Epithelial cell of esophagus (primary cell): Measurements from ENCODE around the gene EPC2.
"Not testable (repeated sequence)": the region's sequence is repeated elsewhere in the genome, so short reads cannot be mapped to it uniquely, and the experiment has no call there.

ENCODE experiments used
- DNase-seq: peaks from one replicate; pipeline ENCODE4 v3.0.0; 2010; ENCODE audit warnings: low read depth
- H3K4me3 ChIP-seq: 2 replicates; pipeline ENCODE4 v1.5.1; 2011; ENCODE audit warnings: mild to moderate bottlenecking, low read length, control low read depth
- CTCF ChIP-seq: IDR thresholded peaks from 2 replicates; pipeline ENCODE4 v1.5.1; 2011; ENCODE audit warnings: low read depth, mild to moderate bottlenecking, low read length, control low read depth, inconsistent platforms; ENCODE audit not compliant: insufficient read depth; ENCODE audit errors: missing control alignments

EPC2 gene

GRCh38 chr2:148674063-148675020 lies 29.8 kb downstream of the EPC2 start:
- DNase-seq: peak; percentile 58
- peak; percentile 77 for TF ChIP-seq CTCF
- H3K4me3 ChIP-seq: no peak overlapping the region

- no peak for TF ChIP-seq CTCF
- H3K4me3 ChIP-seq: no peak overlapping the region
- no peak for DNase-seq
Measured at GRCh38 chr2:148675708-148676107, 31.2 kb downstream of the EPC2 start.

GRCh38 chr2:148678302-148679179 lies 34.0 kb downstream of the EPC2 start:
- not testable (repeated sequence) for H3K4me3 ChIP-seq, DNase-seq

GRCh38 chr2:148680462-148680861 lies 35.9 kb downstream of the EPC2 start:
- no peak for TF ChIP-seq CTCF
- peak; percentile 5 for DNase-seq
- no peak overlapping the region for H3K4me3 ChIP-seq

- no peak for TF ChIP-seq CTCF
- DNase-seq: no peak
- no peak overlapping the region for H3K4me3 ChIP-seq
Measured at GRCh38 chr2:148681443-148681842, 36.9 kb downstream of the EPC2 start.

- H3K4me3 ChIP-seq, DNase-seq: not testable (repeated sequence)
Measured at GRCh38 chr2:148681862-148682261, 37.3 kb downstream of the EPC2 start.

GRCh38 chr2:148684507-148684906 lies 40.0 kb downstream of the EPC2 start:
- no peak for TF ChIP-seq CTCF
- H3K4me3 ChIP-seq: no peak overlapping the region
- DNase-seq: no peak

- TF ChIP-seq CTCF: no peak
- no peak overlapping the region for H3K4me3 ChIP-seq
- no peak for DNase-seq
Measured at GRCh38 chr2:148687543-148687942, 43.0 kb downstream of the EPC2 start.

- H3K4me3 ChIP-seq, DNase-seq: not testable (repeated sequence)
Measured at GRCh38 chr2:148688011-148688410, 43.5 kb downstream of the EPC2 start.
